Urinary bladder (tissue), 4 donors: ENCODE results near the gene AKAP8L. TPM values are rescaled to one million over a fixed set of nuclear protein-coding genes. Genes with fewer than 3 reads are reported as not detected.

Experiments
- DNase-seq: peaks from one replicate; pipeline ENCODE4 v3.0.0-alpha.2; 2015; ENCODE audit errors: extremely low spot score
- H3K27ac ChIP-seq: one replicate; pipeline ENCODE4 v1.5.1; 2013; ENCODE audit warnings: low read depth, mild to moderate bottlenecking, moderate library complexity
- H3K36me3 ChIP-seq: one replicate; pipeline ENCODE4 v1.6.1; 2013; ENCODE audit warnings: mild to moderate bottlenecking, moderate library complexity; ENCODE audit not compliant: insufficient read depth
- H3K4me1 ChIP-seq: one replicate; pipeline ENCODE4 v1.6.1; 2013; ENCODE audit warnings: mild to moderate bottlenecking, moderate library complexity; ENCODE audit not compliant: insufficient read depth
- H3K4me3 ChIP-seq: one replicate; pipeline ENCODE4 v1.5.1; 2013; ENCODE audit warnings: low read depth, low read length
- WGBS: extraction: QIAGEN DNeasy Blood & Tissue Kit; methylation state at CpG from one replicate; pipeline ENCODE4 v1.1.7; 2013; 5-methylcytosine and 5-hydroxymethylcytosine counted together
- polyA plus RNA-seq: library from polyadenylated mRNA; stranded (reverse); fragments of 200-250 nt; gene quantifications from one replicate; pipeline ENCODE4 v1.2.3, GENCODE V29; 2013
- total RNA-seq: library from RNA; depleted of rRNA; stranded (reverse); fragments of >200 nt; gene quantifications from one replicate; pipeline ENCODE4 v1.2.3, GENCODE V29; 2014
- donor health status: healthy with polysubstance abuse.
- donor health status: healthy.

The AKAP8L gene, protein sequence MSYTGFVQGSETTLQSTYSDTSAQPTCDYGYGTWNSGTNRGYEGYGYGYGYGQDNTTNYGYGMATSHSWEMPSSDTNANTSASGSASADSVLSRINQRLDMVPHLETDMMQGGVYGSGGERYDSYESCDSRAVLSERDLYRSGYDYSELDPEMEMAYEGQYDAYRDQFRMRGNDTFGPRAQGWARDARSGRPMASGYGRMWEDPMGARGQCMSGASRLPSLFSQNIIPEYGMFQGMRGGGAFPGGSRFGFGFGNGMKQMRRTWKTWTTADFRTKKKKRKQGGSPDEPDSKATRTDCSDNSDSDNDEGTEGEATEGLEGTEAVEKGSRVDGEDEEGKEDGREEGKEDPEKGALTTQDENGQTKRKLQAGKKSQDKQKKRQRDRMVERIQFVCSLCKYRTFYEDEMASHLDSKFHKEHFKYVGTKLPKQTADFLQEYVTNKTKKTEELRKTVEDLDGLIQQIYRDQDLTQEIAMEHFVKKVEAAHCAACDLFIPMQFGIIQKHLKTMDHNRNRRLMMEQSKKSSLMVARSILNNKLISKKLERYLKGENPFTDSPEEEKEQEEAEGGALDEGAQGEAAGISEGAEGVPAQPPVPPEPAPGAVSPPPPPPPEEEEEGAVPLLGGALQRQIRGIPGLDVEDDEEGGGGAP
- total RNA-seq: 57.3 TPM
- polyA plus RNA-seq: 57.3 TPM

DNA sequence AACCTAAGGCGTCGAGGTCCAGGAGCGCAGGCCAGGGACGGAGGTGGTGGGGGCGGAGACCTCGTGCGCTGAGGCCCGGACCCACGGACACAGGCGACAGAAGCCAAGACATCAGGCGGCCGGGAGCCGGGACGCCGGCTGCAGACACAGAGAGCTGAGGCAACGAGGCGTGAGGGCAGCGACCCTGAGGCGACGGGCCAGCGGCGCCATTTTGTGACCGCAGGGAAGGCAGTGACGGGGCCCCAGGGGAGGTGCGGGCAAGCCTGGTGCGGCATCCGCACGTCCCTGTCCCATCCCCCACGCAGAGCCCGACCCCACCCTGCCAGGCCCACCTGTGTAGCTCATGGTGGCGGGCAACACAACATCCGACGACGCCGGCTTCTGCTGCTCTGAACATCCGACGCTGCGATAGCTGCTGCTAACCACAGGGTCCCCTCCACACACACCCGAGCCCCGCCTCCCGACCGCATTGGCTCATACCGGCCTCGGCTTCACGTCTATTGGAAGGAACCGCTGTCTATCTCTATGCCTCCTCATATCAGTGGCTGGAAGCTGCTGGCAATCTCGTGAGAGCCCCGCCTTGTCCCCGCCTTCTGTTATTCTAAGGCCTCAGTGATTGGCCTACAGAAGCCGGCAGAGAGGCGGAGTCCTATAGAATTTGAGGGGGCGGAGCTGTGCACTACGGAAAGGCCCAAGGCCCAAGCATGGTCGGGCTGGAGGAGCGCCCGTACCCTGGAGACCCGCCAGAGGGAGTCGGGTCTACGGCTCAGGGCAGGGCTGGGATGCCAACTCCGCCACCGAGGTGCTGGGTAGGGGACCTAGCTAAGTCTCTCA lies at the start of gene AKAP8L:
AKAP8L (minus strand) TSS at position 410 of the 834 bp plus-strand sequence; CDS start at position 345, 65 bp downstream.
- Histone ChIP-seq H3K4me3 (peak within 1 kb of the TSS; percentile 86), H3K4me1 (no peaks in the 10 kb centered on the region), H3K27ac (peak within 1 kb of the TSS; percentile 60), H3K36me3 (peaks cover 4% of the 10 kb centered on the region)
- under 1% methylated on average over 61 of the region's 61 CpGs for WGBS
- DNase-seq: peak; percentile 98

DNA sequence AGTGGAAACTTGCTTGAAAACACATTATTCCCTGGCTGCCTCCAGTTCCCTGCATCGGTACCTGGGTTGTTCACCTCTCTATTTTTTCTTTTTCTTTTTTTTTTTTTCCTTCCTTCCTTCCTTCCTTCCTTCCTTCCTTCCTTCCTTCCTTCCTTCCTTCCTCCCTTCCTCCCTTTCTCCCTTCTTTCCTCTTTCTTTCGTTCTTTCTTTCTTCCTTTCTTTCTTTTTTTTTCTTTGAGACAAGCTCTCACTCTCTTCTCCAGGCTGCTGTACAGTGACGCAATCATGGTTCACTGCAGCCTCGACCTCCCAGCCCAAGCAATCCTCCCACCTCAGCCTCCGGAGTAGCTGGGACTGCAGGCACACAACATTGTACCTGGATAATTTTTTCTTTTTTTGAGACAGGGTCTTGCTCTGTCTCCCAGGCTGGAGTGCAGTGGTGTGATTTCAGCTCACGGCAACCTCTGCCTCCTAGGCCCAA lies 49.0 kb upstream of the AKAP8L start:
- H3K4me1 ChIP-seq: no peaks in the 10 kb centered on the region
- H3K27ac ChIP-seq: no peak overlapping the region
- no peaks in the 10 kb centered on the region for H3K36me3 ChIP-seq
- H3K4me3 ChIP-seq: no peak overlapping the region
- DNase-seq: no peak
- 80% methylated on average over 6 of the region's 6 CpGs for WGBS

DNA sequence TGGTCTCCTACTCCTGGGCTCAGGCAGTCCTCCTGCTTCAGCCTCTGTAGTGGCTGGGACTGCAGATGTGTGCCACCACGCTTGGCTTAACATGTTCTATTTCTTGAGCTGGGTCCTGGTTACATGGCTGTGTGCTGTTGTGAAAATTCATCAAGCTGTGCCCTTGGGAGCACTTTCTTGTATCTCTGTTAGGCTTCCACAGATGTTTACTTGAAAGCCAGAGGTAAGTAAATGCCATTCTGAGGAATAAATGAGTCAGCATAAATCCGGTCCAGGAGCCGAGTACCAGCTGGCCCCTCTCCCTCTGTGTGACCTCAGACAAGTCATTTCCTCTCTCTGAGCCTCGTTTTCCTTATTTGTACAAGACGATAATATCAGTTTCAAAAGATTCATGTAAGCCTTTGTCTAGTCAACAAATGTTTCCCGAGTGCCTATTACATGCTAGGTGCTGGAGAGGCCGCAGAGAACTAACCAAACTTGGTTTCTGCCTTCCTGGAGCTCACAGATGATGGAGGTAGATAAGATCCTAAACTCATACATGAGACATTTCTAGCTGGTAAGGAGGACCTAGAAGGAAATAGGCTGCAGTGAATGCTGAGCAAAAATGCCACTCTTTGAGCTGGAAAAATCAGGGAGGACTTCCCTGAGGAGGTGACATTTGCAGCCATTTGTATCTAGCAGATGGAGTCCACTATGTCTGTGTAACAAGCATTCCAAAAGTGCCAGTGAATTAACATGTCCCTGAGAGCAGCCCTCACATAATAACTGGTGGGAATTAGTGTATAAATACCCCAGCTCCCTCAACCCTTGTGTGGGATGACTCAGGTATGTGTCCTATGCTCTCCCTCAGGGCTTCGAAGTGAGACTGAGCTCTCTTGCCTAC lies 48.3 kb upstream of the AKAP8L start:
- Histone ChIP-seq H3K36me3 (no peaks in the 10 kb centered on the region), H3K27ac (no peak overlapping the region), H3K4me3 (no peak overlapping the region), H3K4me1 (no peaks in the 10 kb centered on the region)
- no peak for DNase-seq
- WGBS: 43% methylated on average over 8 of the region's 8 CpGs

DNA sequence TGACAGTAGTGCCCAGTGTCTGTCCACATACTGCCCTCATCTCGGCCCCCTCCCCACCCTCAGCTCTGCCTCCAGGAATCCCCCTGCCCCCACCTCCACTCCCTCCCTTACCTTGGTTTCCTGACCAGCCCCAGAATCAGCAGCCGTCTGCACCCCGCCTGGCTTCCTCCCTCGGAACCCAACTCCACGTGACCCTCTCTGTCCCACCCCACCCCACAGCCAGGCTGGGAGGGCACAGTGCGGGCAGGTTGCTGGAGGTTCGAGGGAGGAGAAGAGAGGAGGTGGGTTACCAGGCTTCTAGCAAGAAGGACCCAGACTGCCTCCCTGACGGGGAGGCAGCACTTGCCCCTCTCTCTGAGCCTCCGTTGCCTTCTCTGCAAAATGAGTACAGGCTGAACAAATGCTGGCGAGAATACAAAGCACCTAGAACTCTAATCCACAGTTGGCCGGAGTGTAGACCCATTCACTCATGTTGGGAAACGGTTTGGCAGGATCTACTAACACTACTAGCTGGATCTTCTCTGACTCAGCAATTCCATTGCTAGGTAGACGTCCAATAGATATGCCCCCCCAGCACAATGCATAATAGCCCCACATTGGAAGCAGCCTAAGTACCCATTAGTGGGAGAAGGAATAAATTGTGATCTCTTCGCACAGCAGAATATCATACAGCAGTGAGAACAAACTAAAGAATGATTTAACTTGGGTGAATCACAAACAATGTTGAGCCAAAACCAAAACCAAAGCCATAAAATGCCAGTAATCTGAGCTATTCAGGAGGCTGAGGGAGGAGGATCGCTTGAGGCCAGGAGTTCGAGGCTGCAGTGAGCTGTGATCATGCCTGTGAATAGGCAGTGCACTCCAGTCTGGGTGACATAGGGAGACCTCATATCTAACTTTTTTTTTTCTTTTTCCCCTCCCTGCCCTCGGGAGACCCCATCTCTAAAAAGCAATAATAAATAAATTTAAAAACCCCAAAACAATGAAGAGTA lies 45.9 kb upstream of the AKAP8L start, which contains the start of gene RASAL3:
RASAL3 (minus strand) TSS at position 151 of the 992 bp plus-strand sequence. CDS start 186 bp downstream, outside the sequence.
- 29% methylated on average over 17 of the region's 17 CpGs for WGBS
- no peak for DNase-seq

DNA sequence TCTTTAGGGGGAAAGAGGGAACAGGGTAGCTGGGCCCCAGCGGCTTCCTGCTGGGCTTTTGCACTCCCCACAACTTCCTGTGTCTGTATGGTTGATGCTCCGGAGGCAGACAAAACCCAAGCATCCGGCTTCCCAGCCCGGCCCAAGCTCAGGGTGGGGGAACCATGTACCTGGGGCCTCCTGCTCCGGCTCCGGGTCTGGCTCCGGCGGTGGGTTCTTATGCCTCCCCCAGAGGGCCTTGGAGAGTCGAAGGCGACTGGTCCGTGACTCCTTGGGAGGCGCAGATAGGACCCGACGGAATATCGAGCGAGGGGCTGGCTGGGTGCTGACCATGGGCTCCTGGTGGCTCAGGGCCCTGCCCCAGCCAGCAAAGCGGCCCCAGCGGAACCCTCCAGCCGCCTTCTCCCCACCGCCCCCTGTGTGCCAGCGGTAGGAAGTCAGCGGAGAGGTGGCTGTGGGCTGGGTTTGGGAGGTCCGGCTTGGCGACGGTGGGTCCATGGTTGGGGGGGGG lies 45.1 kb upstream of the AKAP8L start:
- Histone ChIP-seq H3K4me3 (peak overlapping the region; percentile 35), H3K4me1 (no peaks in the 10 kb centered on the region), H3K36me3 (no peaks in the 10 kb centered on the region), H3K27ac (no peak overlapping the region)
- no peak for DNase-seq
- WGBS: 37% methylated on average over 25 of the region's 25 CpGs

More for the DNA sequence above, 45.9 kb upstream of the AKAP8L start, which contains the start of gene RASAL3:
- no peak within 1 kb of the TSS for H3K27ac ChIP-seq
- no peaks in the 10 kb centered on the region for H3K4me1 ChIP-seq
- peak within 1 kb of the TSS; percentile 35 for H3K4me3 ChIP-seq
- H3K36me3 ChIP-seq: no peaks in the 10 kb centered on the region

DNA sequence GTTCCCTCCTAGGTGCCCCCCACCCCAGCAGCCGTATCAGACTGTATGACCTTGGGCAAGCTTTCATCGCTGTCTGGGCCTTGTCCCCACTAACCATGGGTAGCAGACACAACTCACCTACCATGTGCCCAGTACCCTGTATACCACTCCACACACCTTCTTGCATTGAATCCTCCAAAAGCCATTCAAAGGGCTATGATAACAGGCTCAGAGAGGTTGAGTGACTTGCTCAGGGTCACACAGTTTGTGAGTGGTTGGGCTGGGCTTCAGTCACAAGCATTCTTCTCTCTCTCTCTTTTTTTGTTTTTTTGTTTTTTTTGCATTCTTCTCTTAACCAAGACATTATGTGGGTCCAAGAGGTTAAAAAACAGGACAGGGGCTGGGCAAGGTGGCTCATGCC lies 42.9 kb upstream of the AKAP8L start:
- no peak overlapping the region for H3K27ac ChIP-seq
- no peak overlapping the region for H3K4me3 ChIP-seq
- H3K36me3 ChIP-seq: no peaks in the 10 kb centered on the region
- no peak for DNase-seq
- WGBS: 73% methylated on average over 2 of the region's 2 CpGs
- no peaks in the 10 kb centered on the region for H3K4me1 ChIP-seq

DNA sequence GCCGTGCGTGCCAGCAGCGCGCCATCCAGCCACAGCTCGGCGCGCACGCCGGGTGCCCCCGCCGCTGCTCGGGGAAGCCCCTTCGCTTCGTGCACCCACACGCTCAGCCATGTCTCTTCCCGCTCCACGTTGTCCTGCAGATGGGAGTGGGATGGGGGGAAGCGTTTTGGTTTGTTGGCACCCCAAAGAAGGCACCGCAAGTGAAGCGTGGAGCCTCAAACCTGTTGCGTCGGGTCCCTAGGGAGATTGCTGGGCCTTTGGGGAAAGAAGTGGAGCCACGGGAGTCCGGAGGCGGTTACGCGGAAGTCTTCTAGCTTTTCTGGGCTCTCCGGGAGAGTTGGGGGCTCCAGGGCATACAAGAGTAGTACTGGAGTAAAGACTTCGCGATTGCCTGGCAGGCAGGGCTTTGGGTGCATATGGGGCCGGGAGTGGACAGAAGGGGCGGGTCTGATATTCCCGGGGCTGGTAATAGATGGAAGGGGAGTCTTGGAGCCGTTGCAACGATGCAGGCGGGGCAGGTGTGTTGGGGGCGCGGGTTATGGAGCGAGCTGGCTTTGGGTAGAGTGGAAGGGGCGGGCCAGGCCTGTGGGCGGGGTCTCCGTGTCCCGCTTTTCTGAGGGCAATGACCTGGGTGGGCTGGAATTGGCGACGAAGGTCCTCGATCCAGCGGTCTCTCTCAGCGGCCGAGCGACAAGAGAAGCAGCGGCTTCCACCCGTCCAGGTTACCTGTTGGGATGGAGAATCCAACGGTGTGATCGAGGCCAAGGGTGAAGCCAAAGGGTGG lies 39.1 kb upstream of the AKAP8L start:
- Histone ChIP-seq H3K4me1 (no peaks in the 10 kb centered on the region), H3K36me3 (no peaks in the 10 kb centered on the region), H3K27ac (no peak overlapping the region), H3K4me3 (no peak overlapping the region)
- no peak for DNase-seq
- WGBS: 17% methylated on average over 54 of the region's 54 CpGs

DNA sequence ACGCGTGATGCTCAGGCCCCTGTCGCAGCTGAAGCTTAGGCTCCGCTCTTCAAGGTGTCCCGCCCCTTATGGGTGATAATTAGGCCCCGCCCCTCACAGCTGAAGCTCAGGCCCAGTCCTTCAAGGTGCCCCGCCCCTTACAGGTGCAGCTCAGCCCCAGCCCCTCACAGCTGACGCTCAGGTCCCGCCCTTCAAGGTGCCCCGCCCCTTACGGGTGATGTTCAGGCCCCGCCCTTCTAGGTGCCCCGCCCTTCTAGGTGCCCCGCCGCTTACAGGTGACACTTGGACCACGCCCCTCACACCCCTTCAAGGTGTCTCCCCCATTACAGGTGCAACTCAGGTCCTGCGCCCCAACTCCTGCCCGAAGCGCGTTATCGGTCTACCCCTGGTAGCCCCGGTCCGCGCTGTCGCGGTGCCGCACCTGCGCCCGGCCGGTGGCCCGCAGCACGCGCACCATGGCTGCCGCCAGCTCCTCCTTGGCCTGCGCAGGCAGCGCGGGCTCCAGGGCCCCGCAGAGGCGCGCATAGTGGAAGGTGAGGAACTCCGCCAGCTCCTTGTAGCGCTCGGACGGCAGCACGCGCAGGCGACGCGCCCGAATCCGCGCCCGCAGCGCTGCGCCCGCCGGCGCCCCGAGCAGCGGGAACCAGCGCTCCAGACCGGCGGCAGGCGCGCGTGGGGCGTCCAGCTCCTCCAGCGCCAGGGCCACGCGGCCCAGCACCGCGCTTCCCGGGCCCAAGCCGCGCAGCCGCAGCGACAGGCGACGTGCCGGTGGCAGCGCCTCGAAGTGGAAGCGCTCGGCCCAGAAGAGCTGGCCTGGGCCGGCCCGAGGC lies 38.3 kb upstream of the AKAP8L start:
- WGBS: 12% methylated on average over 86 of the region's 86 CpGs
- no peaks in the 10 kb centered on the region for H3K4me1 ChIP-seq
- DNase-seq: no peak
- no peak overlapping the region for H3K4me3 ChIP-seq
- H3K27ac ChIP-seq: no peak overlapping the region
- no peaks in the 10 kb centered on the region for H3K36me3 ChIP-seq

DNA sequence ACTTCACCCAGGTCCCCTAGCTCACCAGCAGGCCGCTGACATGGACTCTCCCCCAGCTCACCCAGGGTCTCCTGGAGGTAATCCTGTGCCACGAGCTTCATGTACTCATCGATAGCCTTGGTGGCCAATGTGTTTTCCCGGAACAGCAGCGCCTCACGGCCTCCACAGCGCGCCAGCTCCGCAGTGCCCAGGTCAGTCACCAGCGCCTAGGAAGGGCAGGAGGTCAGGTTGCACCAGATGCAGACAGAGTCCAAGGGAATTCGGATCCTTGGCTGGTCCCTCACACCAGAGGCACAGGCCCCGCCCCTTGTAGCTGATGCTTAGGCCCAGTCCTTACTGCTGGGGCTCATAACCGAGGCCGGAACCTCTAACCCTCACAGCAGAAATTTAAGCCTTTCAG lies 37.7 kb upstream of the AKAP8L start:
- Histone ChIP-seq H3K27ac (no peak overlapping the region), H3K4me3 (no peak overlapping the region), H3K36me3 (no peaks in the 10 kb centered on the region), H3K4me1 (no peaks in the 10 kb centered on the region)
- no peak for DNase-seq
- WGBS: 26% methylated on average over 14 of the region's 14 CpGs

DNA sequence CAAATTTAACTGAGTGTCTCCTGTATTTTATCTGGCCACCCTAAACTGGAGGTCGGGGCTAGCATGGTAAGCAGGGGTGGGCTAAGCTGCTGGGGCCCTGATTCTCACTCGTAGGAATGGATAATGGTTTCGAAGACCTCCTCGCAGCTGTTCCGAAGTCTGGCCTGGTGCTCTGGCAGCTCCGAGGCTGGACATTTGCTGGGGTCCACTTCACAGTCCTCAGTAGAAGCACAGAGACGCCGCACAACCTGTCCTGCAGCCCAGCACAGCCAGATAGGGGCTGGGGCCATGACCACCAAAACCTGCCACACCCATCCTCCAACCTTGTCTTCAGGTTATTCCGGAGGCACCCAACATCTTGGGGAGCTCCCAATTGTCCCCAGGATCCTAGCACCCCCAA lies 37.2 kb upstream of the AKAP8L start:
- H3K4me3 ChIP-seq: no peak overlapping the region
- H3K36me3 ChIP-seq: no peaks in the 10 kb centered on the region
- no peak overlapping the region for H3K27ac ChIP-seq
- DNase-seq: no peak
- WGBS: 85% methylated on average over 9 of the region's 9 CpGs
- H3K4me1 ChIP-seq: no peaks in the 10 kb centered on the region
